GM10248 (cell line): ENCODE data around the gene ANKRD39.

Experiments used
- CTCF ChIA-PET: fragments of 300-600 bp; sonication (Branson Sonifier 250); formaldehyde crosslinking; extraction: SDS; loops from one replicate; lab custom pipeline; 2021; ENCODE audit warnings: antibody characterized with exemption; lab: Yijun Ruan, JAX
- POLR2A ChIA-PET: fragments of 350-650 bp; sonication (Branson Sonifier 250); formaldehyde crosslinking; extraction: SDS; loops from one replicate; lab custom pipeline; 2020; ENCODE audit warnings: antibody characterized with exemption; lab: Yijun Ruan, JAX
- DNase-seq: peaks from one replicate; pipeline ENCODE4 v3.0.0; 2012; ENCODE audit errors: extremely low spot score
- CTCF ChIP-seq: IDR thresholded peaks from 2 replicates; pipeline ENCODE4 v1.5.1; 2012; ENCODE audit warnings: mild to moderate bottlenecking, low read depth; ENCODE audit errors: extremely low read depth, missing control alignments, control extremely low read depth

Gene ANKRD39

GRCh38 chr2:96857667-96858372, at the start of gene ANKRD39:
ANKRD39 (minus strand) TSS chr2:96858016; CDS start chr2:96857987, 29 bp downstream.
- TF ChIP-seq CTCF, result peak; percentile 96

GRCh38 chr2:96906729-96907114, 48.9 kb upstream of the ANKRD39 start:
- DNase-seq, result no peak
- ChIA-PET POLR2A (no interaction called here), CTCF (no interaction called here)
- TF ChIP-seq CTCF, result no peak

More at GRCh38 chr2:96857667-96858372, at the start of gene ANKRD39:
- ChIA-PET CTCF (interaction anchor here (0.6 to 6.8 kb wide), 46 partner anchors 10 to 741 kb away, joined by 3 to 114 read pairs (median 6); partner anchors contain the start of genes ADRA2B, ANKRD23, ANKRD36 and CNNM3), POLR2A (interaction anchor here (1.4 kb wide), 1 partner anchor 15 kb away, joined by 3 read pairs; no protein-coding TSS in a partner anchor)
- peak; percentile 100 for DNase-seq

- TF ChIP-seq CTCF, result no peak
- ChIA-PET POLR2A (no interaction called here), CTCF (interaction anchor here (1.3 to 1.4 kb wide), 2 partner anchors 14 to 46 kb away, joined by 3 read pairs; no protein-coding TSS in a partner anchor)
- no peak for DNase-seq
Measured at GRCh38 chr2:96903815-96904214, 46.0 kb upstream of the ANKRD39 start.

- ChIA-PET CTCF (interaction anchor here (1.3 to 1.4 kb wide), 2 partner anchors 14 to 46 kb away, joined by 3 read pairs; no protein-coding TSS in a partner anchor), POLR2A (no interaction called here)
- no peak for DNase-seq
- TF ChIP-seq CTCF, result no peak
Measured at GRCh38 chr2:96903318-96903717, 45.5 kb upstream of the ANKRD39 start.

- POLR2A ChIA-PET, result no interaction called here
- TF ChIP-seq CTCF, result no peak
- no peak for DNase-seq
- CTCF ChIA-PET, result interaction anchor here (1.0 to 2.2 kb wide), 4 partner anchors 11 to 51 kb away, joined by 3 to 8 read pairs (median 3); partner anchors contain the start of gene ANKRD39
Measured at GRCh38 chr2:96900237-96900636, 42.4 kb upstream of the ANKRD39 start.

GRCh38 chr2:96899413-96899741, 41.6 kb upstream of the ANKRD39 start:
- POLR2A ChIA-PET, result no interaction called here
- DNase-seq, result no peak
- no peak for TF ChIP-seq CTCF
- CTCF ChIA-PET, result interaction anchor here (1.0 to 2.2 kb wide), 4 partner anchors 11 to 42 kb away, joined by 3 to 8 read pairs (median 3); partner anchors contain the start of gene ANKRD39
